GM12891 (cell line): ENCODE data around the gene RAB36.

Source experiments
- POLR2A ChIP-seq: IDR thresholded peaks from 2 replicates; pipeline ENCODE4 v1.6.1; 2011; ENCODE audit warnings: low read depth, low read length, control low read depth
- POLR2AphosphoS5 ChIP-seq: IDR thresholded peaks from 2 replicates; pipeline ENCODE4 v1.6.1; 2011; ENCODE audit warnings: low read depth, low read length, control low read depth
- TAF1 ChIP-seq: IDR thresholded peaks from 2 replicates; pipeline ENCODE4 v1.6.1; 2011; ENCODE audit warnings: low read depth, low read length, control low read depth

GRCh38 chr22:23210428-23211170, 65.3 kb downstream of the RAB36 start:
- no peak for TF ChIP-seq POLR2AphosphoS5
- no peak for TF ChIP-seq POLR2A
- TF ChIP-seq TAF1, result no peak
